Mesodermal cell (in vitro differentiated cells): ENCODE measurements around the gene FYCO1.

ENCODE experiments used
- H3K27ac ChIP-seq: 2 replicates; pipeline ENCODE4 v1.7.0; 2013; ENCODE audit warnings: mild to moderate bottlenecking, low read depth, low read length, moderate library complexity; ENCODE audit not compliant: severe bottlenecking
- H3K36me3 ChIP-seq: 2 replicates; pipeline ENCODE4 v1.7.1; 2013; ENCODE audit warnings: mild to moderate bottlenecking, low read length, moderate library complexity; ENCODE audit not compliant: control insufficient read depth, insufficient read depth
- H3K4me1 ChIP-seq: one replicate; pipeline ENCODE4 v1.7.1; 2013; ENCODE audit warnings: mild to moderate bottlenecking, low read length; ENCODE audit not compliant: insufficient read depth, control insufficient read depth, poor library complexity, severe bottlenecking
- H3K4me3 ChIP-seq: 2 replicates; pipeline ENCODE4 v1.7.0; 2013; ENCODE audit warnings: low read length, control low read depth, mild to moderate bottlenecking; ENCODE audit not compliant: insufficient read depth, poor library complexity, severe bottlenecking; ENCODE audit errors: extremely low read depth
- H3K9me3 ChIP-seq: 2 replicates; pipeline ENCODE4 v1.7.1; 2013; ENCODE audit warnings: mild to moderate bottlenecking, low read length, moderate library complexity; ENCODE audit not compliant: control insufficient read depth
- WGBS, 2 experiments: methylation state at CpG; one replicate each; pipeline ENCODE4 v1.1.5; 2013; ENCODE audit warnings: missing lambda C conversion rate in 2 of 2; ENCODE audit not compliant: insufficient coverage in 2 of 2; 5-methylcytosine and 5-hydroxymethylcytosine counted together

FYCO1 gene

GRCh38 chr3:46025139-46025538, 29.5 kb upstream of the FYCO1 start:
- WGBS, 2 experiments = 80% methylated on average over 1 of the region's 1 CpG; no CpG with 5 or more reads in 1 of the 2 experiments
- H3K4me1 ChIP-seq = no peaks in the 10 kb centered on the region
- H3K27ac ChIP-seq = no peak overlapping the region
- H3K4me3 ChIP-seq = no peak overlapping the region
- H3K36me3 ChIP-seq = no peaks in the 10 kb centered on the region
- H3K9me3 ChIP-seq = peaks cover 4% of the 10 kb centered on the region

- no peak overlapping the region for H3K27ac ChIP-seq
- 90 to 100% methylated on average over 1 to 2 of the region's 3 CpGs for WGBS, 2 experiments
- peaks cover 4% of the 10 kb centered on the region for H3K9me3 ChIP-seq
- no peak overlapping the region for H3K4me3 ChIP-seq
- no peaks in the 10 kb centered on the region for H3K36me3 ChIP-seq
- no peaks in the 10 kb centered on the region for H3K4me1 ChIP-seq
These were observed 28.5 kb upstream of the FYCO1 start for GRCh38 chr3:46024131-46024530.

- Histone ChIP-seq H3K36me3 (no peaks in the 10 kb centered on the region), H3K4me1 (no peaks in the 10 kb centered on the region), H3K9me3 (peaks cover 4% of the 10 kb centered on the region), H3K27ac (no peak overlapping the region), H3K4me3 (no peak overlapping the region)
- 92 to 93% methylated on average over 8 to 31 of the region's 34 CpGs for WGBS, 2 experiments
These were observed 27.5 kb upstream of the FYCO1 start for GRCh38 chr3:46022909-46023785.

GRCh38 chr3:46021516-46021915, 25.9 kb upstream of the FYCO1 start:
- no peaks in the 10 kb centered on the region for H3K9me3 ChIP-seq
- no peak overlapping the region for H3K4me3 ChIP-seq
- WGBS, 2 experiments = 97 to 98% methylated on average over 5 to 7 of the region's 8 CpGs
- H3K4me1 ChIP-seq = no peaks in the 10 kb centered on the region
- H3K27ac ChIP-seq = no peak overlapping the region
- no peaks in the 10 kb centered on the region for H3K36me3 ChIP-seq

GRCh38 chr3:46020766-46021510, 25.3 kb upstream of the FYCO1 start:
- Histone ChIP-seq H3K36me3 (no peaks in the 10 kb centered on the region), H3K4me1 (no peaks in the 10 kb centered on the region), H3K4me3 (no peak overlapping the region), H3K9me3 (no peaks in the 10 kb centered on the region), H3K27ac (no peak overlapping the region)
- WGBS, 2 experiments = 94% methylated on average over 32 to 34 of the region's 37 CpGs

GRCh38 chr3:46019707-46020106, 24.1 kb upstream of the FYCO1 start:
- H3K4me1 ChIP-seq = no peaks in the 10 kb centered on the region
- H3K27ac ChIP-seq = no peak overlapping the region
- H3K9me3 ChIP-seq = no peaks in the 10 kb centered on the region
- H3K4me3 ChIP-seq = no peak overlapping the region
- no peaks in the 10 kb centered on the region for H3K36me3 ChIP-seq
- 91 to 100% methylated on average over 1 of the region's 1 CpG for whole genome bisulfite sequencing, 2 experiments

GRCh38 chr3:46017720-46018119, 22.1 kb upstream of the FYCO1 start:
- Histone ChIP-seq H3K27ac (no peak overlapping the region), H3K4me1 (no peaks in the 10 kb centered on the region), H3K36me3 (no peaks in the 10 kb centered on the region), H3K9me3 (no peaks in the 10 kb centered on the region), H3K4me3 (no peak overlapping the region)
- 73% methylated on average over 2 of the region's 2 CpGs; no CpG with 5 or more reads in 1 of the 2 experiments for WGBS, 2 experiments

GRCh38 chr3:46013316-46014094, 17.9 kb upstream of the FYCO1 start:
- 90 to 91% methylated on average over 5 to 6 of the region's 7 CpGs for WGBS, 2 experiments
- Histone ChIP-seq H3K9me3 (no peaks in the 10 kb centered on the region), H3K4me3 (no peak overlapping the region), H3K36me3 (no peaks in the 10 kb centered on the region), H3K27ac (no peak overlapping the region), H3K4me1 (no peaks in the 10 kb centered on the region)

GRCh38 chr3:46012246-46012645, 16.6 kb upstream of the FYCO1 start:
- Histone ChIP-seq H3K4me3 (no peak overlapping the region), H3K36me3 (no peaks in the 10 kb centered on the region), H3K27ac (no peak overlapping the region), H3K9me3 (no peaks in the 10 kb centered on the region), H3K4me1 (no peaks in the 10 kb centered on the region)
- WGBS, 2 experiments = 94 to 100% methylated on average over 3 of the region's 4 CpGs

GRCh38 chr3:46010519-46011113, 15.0 kb upstream of the FYCO1 start:
- Histone ChIP-seq H3K4me1 (no peaks in the 10 kb centered on the region), H3K27ac (no peak overlapping the region), H3K4me3 (no peak overlapping the region), H3K9me3 (no peaks in the 10 kb centered on the region), H3K36me3 (no peaks in the 10 kb centered on the region)
- WGBS, 2 experiments = no CpG with 5 or more reads among the region's 2 CpGs
